HG03354 (cell line): Measurements from ENCODE around the gene WASF3.
A peak's percentile ranks its signal among the peaks of the same experiment; 100 is the strongest.

ENCODE experiments used
- ATAC-seq: cut with Tn5 transposase; IDR thresholded peaks from one replicate; pipeline ENCODE4 v1.9.1; 2021; ENCODE audit warnings: mild to moderate bottlenecking; ENCODE audit not compliant: unreplicated experiment, poor library complexity, severe bottlenecking

Gene WASF3

DNA sequence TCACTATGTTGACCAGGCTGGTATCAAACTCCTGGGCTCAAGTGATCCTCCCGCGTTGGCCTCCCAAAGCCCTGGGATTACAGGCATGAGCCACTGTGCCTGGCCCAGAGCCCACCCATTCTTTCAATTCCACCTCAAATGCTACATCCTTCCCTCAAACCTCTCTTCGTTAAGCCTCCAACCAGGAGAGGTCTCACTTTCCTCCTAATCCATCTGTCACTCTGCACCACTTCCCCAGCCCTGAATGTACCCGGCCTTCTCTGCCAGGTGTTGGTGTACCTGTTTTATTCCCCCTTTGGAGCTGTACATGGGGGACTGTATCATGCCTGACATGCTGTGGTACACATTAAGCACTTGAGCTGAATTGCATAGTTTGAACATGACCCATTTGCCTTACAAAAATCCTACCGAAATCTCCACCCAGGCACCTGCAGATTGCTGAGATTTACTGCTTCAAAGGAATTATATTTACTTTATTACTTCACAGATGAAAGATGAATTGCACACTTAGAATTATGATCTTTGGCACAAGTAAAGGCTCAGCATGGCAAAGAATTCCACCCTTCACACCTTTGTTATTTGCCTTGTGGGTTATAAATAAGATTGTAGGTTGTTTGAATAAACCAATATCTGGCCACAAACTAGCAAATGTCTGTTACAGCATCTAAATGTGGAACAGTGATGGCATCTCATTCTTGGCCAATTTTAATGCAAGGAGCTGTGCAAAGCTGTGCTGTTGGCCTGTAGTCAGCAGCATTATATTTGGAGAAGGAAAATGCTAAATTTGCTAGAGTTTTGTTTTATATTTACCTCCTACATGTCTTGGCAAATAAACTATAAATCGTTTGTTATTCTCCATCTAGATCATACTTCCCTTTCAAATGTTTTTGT is 15.6 kb upstream of the WASF3 start:
- ATAC-seq = no peak

- ATAC-seq = no peak
These were observed 12.8 kb upstream of the WASF3 start for GRCh38 chr13:26544707-26545106.

DNA sequence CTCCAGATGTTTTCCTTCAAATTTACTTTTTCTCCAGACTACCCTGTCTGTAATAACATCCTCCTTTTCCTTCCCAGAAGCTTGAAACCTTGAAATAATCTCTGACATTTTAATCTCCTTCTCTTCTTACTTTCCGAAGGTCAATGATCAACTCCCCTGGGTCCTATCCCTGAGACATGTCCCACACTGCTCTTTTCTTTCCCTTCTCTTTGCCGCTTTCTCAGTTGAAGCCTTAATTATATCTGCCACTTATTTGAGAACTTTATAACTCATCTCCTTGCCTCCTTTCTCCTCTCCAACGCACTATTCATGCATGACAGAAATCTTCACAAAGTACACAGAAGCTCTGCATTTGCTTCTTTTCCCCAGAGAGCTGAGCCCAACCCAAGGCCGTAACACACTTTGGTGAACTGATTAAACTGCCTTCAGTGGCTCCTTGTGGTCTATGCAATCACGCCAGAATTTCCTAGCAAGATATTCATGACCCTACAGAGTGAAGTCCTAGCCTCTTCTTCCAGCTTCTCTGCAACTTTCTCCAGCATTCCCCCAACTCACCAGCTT is 9.2 kb upstream of the WASF3 start:
- ATAC-seq = no peak

DNA sequence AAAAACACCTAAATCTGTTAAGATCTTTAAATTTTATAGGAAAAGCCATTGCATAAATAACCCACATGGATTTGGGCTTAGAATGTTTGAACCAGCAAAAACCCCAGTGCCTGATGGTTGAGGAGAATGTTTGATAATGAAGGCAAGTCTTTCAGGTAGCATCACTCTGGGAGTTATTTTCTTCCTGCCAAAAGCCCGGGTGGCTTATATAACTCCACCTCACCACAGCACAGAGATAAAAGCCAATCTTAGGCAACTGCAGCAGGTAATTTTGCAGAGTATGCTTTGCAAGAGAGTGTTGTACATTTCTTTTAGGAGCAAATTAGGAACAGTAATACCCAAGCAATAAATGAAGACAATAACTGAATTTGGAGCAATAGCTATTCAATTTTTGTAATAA is 7.8 kb upstream of the WASF3 start:
- no peak for ATAC-seq

GRCh38 chr13:26551255-26551860 is 6.1 kb upstream of the WASF3 start:
- no peak for ATAC-seq

- no peak for ATAC-seq
These were observed 2.1 kb upstream of the WASF3 start for GRCh38 chr13:26555413-26555812.

- ATAC-seq = peak; percentile 26
These were observed 461 bp upstream of the WASF3 start for GRCh38 chr13:26557051-26557392.

GRCh38 chr13:26558074-26558805 is 757 bp downstream of the WASF3 start:
- no peak for ATAC-seq

DNA sequence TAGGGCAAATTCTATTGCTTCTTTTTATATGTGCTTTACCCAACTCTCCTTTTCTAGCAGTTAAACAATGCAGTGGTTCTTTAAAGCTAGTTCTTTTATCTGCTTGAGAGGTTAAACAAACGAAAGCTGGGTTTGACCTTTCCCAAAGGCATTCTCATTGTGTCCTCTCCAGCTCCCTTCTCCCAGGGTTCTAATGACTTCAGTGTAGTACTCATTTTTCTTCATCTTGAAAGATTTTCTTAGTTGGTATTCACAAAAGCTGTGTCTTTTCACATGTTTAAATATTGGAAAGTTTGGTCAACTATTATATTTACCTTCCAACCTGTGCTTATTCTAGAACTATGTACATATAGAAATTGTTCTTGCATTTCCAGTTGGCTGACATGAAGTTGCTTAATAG is 1.5 kb downstream of the WASF3 start:
- ATAC-seq = no peak

- no peak for ATAC-seq
These were observed 3.0 kb downstream of the WASF3 start for GRCh38 chr13:26560456-26560855.

GRCh38 chr13:26561067-26561466 is 3.6 kb downstream of the WASF3 start:
- ATAC-seq = no peak

- ATAC-seq = no peak
These were observed 4.4 kb downstream of the WASF3 start for GRCh38 chr13:26561651-26562511.

- no peak for ATAC-seq
These were observed 5.0 kb downstream of the WASF3 start for GRCh38 chr13:26562512-26562890.

DNA sequence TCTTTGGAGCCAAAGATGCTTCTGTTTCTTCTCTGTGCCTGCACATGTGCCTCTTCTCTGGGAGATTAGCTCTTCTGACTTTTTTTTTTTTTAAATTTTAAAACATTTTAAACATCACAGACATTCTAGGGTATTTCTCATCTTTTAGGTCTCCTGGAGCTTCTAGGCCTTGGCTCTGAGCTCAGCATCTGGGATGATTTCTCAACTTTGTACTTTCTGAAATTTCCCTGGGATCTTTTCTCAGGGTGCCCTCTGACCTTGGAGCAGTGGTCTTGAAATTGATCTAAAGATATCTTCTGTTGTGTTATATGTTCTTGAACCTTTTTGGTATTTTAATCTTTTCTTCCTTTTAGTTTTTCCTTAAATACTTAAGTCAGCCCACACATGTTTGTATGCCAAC is 6.2 kb downstream of the WASF3 start:
- ATAC-seq = no peak

- no peak for ATAC-seq
These were observed 10.8 kb downstream of the WASF3 start for GRCh38 chr13:26568132-26568815.

GRCh38 chr13:26571518-26571917 is 14.0 kb downstream of the WASF3 start:
- no peak for ATAC-seq

GRCh38 chr13:26575244-26575643 is 17.8 kb downstream of the WASF3 start:
- ATAC-seq = no peak

GRCh38 chr13:26579580-26579979 is 22.1 kb downstream of the WASF3 start:
- ATAC-seq = no peak

GRCh38 chr13:26583662-26584061 is 26.2 kb downstream of the WASF3 start:
- ATAC-seq = no peak
